A673 (cell line): ENCODE data around the gene BBX. TPM values are rescaled to one million over a fixed set of nuclear protein-coding genes. Genes with fewer than 3 reads are reported as not detected.

Experiments used
- BruUV-seq: library from RNA; stranded (reverse); fragments of 400-500 nt; replicated peaks from 2 replicates; lab custom pipeline; 2021; lab: Mats Ljungman, UMichigan
- CTCF ChIA-PET: fragments of 300-600 bp; sonication (Branson Sonifier 250); formaldehyde crosslinking; loops from one replicate; lab custom pipeline; 2022; ENCODE audit warnings: antibody characterized with exemption; lab: Charles Lee
- POLR2A ChIA-PET: fragments of 300-600 bp; sonication (Branson Sonifier 250); formaldehyde crosslinking; loops from one replicate; lab custom pipeline; 2022; ENCODE audit warnings: antibody characterized with exemption; ENCODE audit not compliant: low non-redundant PET; lab: Charles Lee
- DNase-seq: peaks from one replicate; pipeline ENCODE4 v3.0.0-alpha.2; 2015; ENCODE audit warnings: low spot score
- H3K27ac ChIP-seq: fragments of 200-600 bp; sonication (generic); 2 replicates; pipeline ENCODE4 v1.5.1; 2016; ENCODE audit warnings: mixed run types, low read depth, mild to moderate bottlenecking, mixed read lengths, antibody characterized with exemption, low read length; ENCODE audit not compliant: poor library complexity, severe bottlenecking
- H3K27me3 ChIP-seq: fragments of 200-600 bp; sonication (generic); replicated peaks from 2 replicates; pipeline ENCODE4 v1.6.1; 2017; ENCODE audit warnings: mixed run types, low read depth, mild to moderate bottlenecking, mixed read lengths, antibody characterized with exemption, low read length; ENCODE audit not compliant: insufficient read depth, poor library complexity
- H3K36me3 ChIP-seq: fragments of 200-600 bp; sonication (generic); 2 replicates; pipeline ENCODE4 v1.6.1; 2016; ENCODE audit warnings: mixed run types, mild to moderate bottlenecking, mixed read lengths, antibody characterized with exemption, low read length; ENCODE audit not compliant: insufficient read depth, poor library complexity, severe bottlenecking
- H3K4me1 ChIP-seq: fragments of 200-600 bp; sonication (generic); 2 replicates; pipeline ENCODE4 v1.6.1; 2017; ENCODE audit warnings: mixed run types, mild to moderate bottlenecking, mixed read lengths, antibody characterized with exemption, low read length; ENCODE audit not compliant: insufficient read depth, poor library complexity, severe bottlenecking
- H3K4me3 ChIP-seq: fragments of 200-600 bp; sonication (generic); 2 replicates; pipeline ENCODE4 v1.5.1; 2016; ENCODE audit warnings: low read depth, mixed run types, mild to moderate bottlenecking, mixed read lengths, low read length; ENCODE audit not compliant: poor library complexity, severe bottlenecking
- H3K9me3 ChIP-seq: fragments of 200-600 bp; sonication (generic); 2 replicates; pipeline ENCODE4 v1.6.1; 2016; ENCODE audit warnings: mixed run types, low read depth, mild to moderate bottlenecking, mixed read lengths, antibody characterized with exemption, low read length; ENCODE audit not compliant: poor library complexity, severe bottlenecking
- EZH2 ChIP-seq: fragments of 200-600 bp; sonication (generic); IDR thresholded peaks from 2 replicates; pipeline ENCODE4 v1.6.1; 2017; ENCODE audit warnings: borderline replicate concordance, low read depth, mild to moderate bottlenecking, mixed read lengths, antibody characterized with exemption, low read length; ENCODE audit not compliant: poor library complexity, severe bottlenecking
- intact Hi-C: fragments of 100-400 bp; cut with micrococcal nuclease; formaldehyde crosslinking; loops from one replicate; pipeline ENCODE4 v1.10.0; 2022; ENCODE audit not compliant: unreplicated experiment
- total RNA-seq: library from RNA; stranded (reverse); gene quantifications from 2 replicates; pipeline ENCODE4 v1.2.3, GENCODE V29; 2021
- TF ChIP-seq, protein P1 (sequence below): fragments of 300-800, 200-600 bp; sonication (generic); conservative IDR thresholded peaks from 2 replicates; pipeline ENCODE4 v1.5.1; 2017; ENCODE audit warnings: low read depth, mild to moderate bottlenecking, antibody characterized with exemption, low read length, moderate library complexity, mixed read lengths

The BBX gene
- total RNA-seq, 1 experiment from 2014 or later: 28.9 TPM

DNA sequence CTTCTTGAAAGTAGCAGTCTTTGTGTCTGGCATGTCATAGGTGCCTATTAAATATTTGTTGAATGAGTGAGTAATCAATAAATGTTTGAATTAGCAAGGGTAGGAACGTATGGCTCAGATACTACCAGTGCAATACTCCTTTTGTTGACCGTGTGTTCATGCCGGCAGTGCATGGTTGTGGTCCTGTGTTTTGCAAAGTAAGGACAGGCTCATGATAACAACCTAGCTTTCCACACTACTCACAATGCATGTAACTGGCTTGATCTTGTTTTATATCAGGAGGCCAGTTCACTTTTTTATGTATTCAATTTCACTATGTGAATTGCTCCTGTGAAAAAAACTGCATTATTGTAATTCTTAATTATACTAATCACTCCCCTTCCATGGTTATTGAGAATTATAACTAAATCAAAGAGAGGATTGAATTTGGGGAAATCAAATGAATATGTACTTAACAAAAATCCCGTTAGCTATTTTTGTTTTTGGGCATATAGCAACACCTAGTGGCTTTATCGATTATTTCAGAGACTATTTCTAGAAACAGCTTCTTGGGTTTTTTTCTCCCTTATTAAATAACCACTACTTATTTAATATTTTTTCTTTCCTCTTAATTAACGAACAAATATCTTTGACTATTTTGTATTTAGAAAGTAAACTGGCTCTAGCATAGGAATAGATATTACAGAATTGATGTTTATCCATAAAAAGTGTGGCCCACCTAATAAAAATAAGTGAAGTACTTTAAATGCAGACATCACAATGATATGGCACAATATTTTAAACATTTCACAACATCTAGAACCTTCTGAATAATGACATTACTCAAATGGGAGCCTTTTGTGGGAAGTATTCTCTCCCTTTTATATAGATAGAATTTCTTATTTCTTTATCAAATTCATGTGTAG lies 218.5 kb downstream of the BBX start:
- ChIA-PET CTCF (interaction anchor here (1.0 to 1.2 kb wide), 5 partner anchors 51 to 80 kb away, joined by 3 to 8 read pairs (median 3); no protein-coding TSS in a partner anchor), POLR2A (no interaction called here)
- TF ChIP-seq, protein P1, sequence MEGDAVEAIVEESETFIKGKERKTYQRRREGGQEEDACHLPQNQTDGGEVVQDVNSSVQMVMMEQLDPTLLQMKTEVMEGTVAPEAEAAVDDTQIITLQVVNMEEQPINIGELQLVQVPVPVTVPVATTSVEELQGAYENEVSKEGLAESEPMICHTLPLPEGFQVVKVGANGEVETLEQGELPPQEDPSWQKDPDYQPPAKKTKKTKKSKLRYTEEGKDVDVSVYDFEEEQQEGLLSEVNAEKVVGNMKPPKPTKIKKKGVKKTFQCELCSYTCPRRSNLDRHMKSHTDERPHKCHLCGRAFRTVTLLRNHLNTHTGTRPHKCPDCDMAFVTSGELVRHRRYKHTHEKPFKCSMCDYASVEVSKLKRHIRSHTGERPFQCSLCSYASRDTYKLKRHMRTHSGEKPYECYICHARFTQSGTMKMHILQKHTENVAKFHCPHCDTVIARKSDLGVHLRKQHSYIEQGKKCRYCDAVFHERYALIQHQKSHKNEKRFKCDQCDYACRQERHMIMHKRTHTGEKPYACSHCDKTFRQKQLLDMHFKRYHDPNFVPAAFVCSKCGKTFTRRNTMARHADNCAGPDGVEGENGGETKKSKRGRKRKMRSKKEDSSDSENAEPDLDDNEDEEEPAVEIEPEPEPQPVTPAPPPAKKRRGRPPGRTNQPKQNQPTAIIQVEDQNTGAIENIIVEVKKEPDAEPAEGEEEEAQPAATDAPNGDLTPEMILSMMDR: peak; percentile 62
- TF ChIP-seq EZH2: no peak
- no peaks in the 10 kb centered on the region for H3K36me3 ChIP-seq
- BruUV-seq: no TSS peak
- DNase-seq: peak; percentile 45
- H3K9me3 ChIP-seq: no peaks in the 10 kb centered on the region
- H3K4me1 ChIP-seq: no peaks in the 10 kb centered on the region
- H3K4me3 ChIP-seq: no peak overlapping the region
- H3K27ac ChIP-seq: no peak overlapping the region
- H3K27me3 ChIP-seq: no peaks in the 10 kb centered on the region
- intact Hi-C loops: loop anchor here (5.0 to 10.0 kb wide), 2 partner anchors 64 to 506 kb away; no protein-coding TSS in a partner anchor

DNA sequence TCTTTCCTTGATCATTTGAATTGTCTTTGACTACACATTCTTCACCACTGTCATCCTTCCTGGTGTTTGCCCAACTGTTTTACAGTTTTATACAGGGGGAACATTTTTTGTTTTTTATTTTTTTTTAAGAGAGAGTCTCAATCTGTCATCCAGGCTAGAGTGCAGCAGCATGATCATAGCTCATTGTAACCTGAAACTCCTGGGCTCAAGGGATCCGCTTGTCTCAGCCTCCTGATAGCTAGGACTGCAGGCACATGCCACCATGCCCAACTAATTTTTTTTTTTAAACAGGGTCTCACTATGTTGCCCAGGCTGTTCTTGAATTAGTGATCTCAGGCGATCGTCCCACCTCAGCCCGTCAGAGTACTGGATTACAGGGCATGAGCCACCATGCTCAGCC lies 222.6 kb downstream of the BBX start:
- no TSS peak for BruUV-seq
- Histone ChIP-seq H3K9me3 (no peaks in the 10 kb centered on the region), H3K27ac (no peak overlapping the region), H3K27me3 (no peaks in the 10 kb centered on the region), H3K4me3 (no peak overlapping the region), H3K4me1 (no peaks in the 10 kb centered on the region), H3K36me3 (no peaks in the 10 kb centered on the region)
- ChIA-PET CTCF (no interaction called here), POLR2A (no interaction called here)
- no peak for TF ChIP-seq EZH2
- TF ChIP-seq, protein P1: no peak
- no peak for DNase-seq
- intact Hi-C loops: loop anchor here (10.0 kb wide), 1 partner anchor 511 kb away; no protein-coding TSS in a partner anchor

DNA sequence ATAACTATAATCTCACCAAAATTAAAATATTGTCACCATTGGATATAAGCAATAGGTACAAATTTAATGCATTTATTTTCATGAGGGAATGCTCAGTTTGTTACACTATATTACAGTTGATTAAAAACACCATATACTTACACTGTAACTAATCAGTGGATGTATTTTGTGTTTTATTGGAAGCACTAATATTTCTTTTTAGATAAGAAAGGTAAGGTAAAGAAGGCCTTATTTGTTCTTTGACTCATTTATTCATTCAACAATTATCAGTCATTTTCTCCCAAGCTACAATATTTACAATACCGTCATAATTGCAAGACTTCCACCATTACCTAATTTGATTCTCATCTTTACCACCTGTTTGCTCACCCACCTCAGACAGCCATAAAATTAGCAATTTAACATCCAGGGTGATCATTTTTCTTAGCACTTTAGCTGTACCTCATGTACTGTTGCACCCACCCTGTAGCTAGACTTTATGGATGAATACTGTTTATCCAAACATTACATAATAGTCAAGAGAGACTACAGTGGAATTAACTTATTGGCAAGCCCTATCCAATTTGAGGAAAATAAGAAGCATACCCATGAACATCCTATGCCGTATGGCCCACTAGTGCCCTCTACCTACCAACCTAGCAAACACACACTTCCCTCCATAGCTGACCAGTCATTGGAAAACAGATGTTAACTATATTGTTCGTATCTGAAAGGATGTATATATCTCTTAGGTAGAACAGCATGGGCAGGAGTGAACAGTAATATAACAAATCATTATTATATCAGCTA lies 229.6 kb downstream of the BBX start:
- ChIA-PET CTCF (no interaction called here), POLR2A (no interaction called here)
- BruUV-seq: no TSS peak
- intact Hi-C loops: loop anchor here (10.0 kb wide), 1 partner anchor 178 kb away; no protein-coding TSS in a partner anchor
- Histone ChIP-seq H3K27me3 (no peaks in the 10 kb centered on the region), H3K4me1 (no peaks in the 10 kb centered on the region), H3K27ac (no peak overlapping the region), H3K36me3 (no peaks in the 10 kb centered on the region), H3K4me3 (no peak overlapping the region), H3K9me3 (no peaks in the 10 kb centered on the region)
- TF ChIP-seq EZH2: no peak
- TF ChIP-seq, protein P1: peak; percentile 58
- peak; percentile 34 for DNase-seq
